Esophagus muscularis mucosa (tissue), 4 donors: ENCODE measurements around the gene SLC36A4. TPM values are rescaled to one million over a fixed set of nuclear protein-coding genes. Genes with fewer than 3 reads are reported as not detected.

Experiments used
- DNase-seq: peaks from one replicate; pipeline ENCODE4 v3.0.0-alpha.2; 2017; ENCODE audit errors: extremely low spot score
- H3K27ac ChIP-seq, 4 donors: fragments of 200-600 bp; sonication (generic); replicated peaks in 1 of 4; 1 replicate in 3 of 4; 2 replicates in 1 of 4; pipeline ENCODE4 v1.5.1; 2016 to 2019; ENCODE audit warnings: mild to moderate bottlenecking in 1 of 4
- H3K27me3 ChIP-seq, 4 donors: fragments of 200-600 bp; sonication (generic); one replicate each; pipeline versions ENCODE4 v1.5.1 to v1.6.0; 2016 to 2019
- H3K36me3 ChIP-seq, 4 donors: fragments of 200-600 bp; sonication (generic); one replicate each; pipeline ENCODE4 v1.5.1; 2016 to 2019
- H3K4me1 ChIP-seq, 4 donors: fragments of 200-600 bp; sonication (generic); one replicate each; pipeline ENCODE4 v1.5.1; 2016 to 2019
- H3K4me3 ChIP-seq, 4 donors: fragments of 200-600 bp; sonication (generic); 1 replicate in 2 of 4; 2 replicates in 2 of 4; pipeline ENCODE4 v1.5.1; 2016 to 2019; ENCODE audit warnings: mild to moderate bottlenecking in 4 of 4, moderate library complexity in 1 of 4
- H3K9me3 ChIP-seq, 4 donors: fragments of 200-600 bp; sonication (generic); 1 replicate in 3 of 4; 2 replicates in 1 of 4; pipeline ENCODE4 v1.5.1; 2016 to 2019
- CTCF ChIP-seq, 3 experiments: fragments of 200-600 bp in 2 of 3; fragments of 450-650 bp in 1 of 3; sonication (generic) in 2 of 3; IDR thresholded peaks; one replicate each; pipeline ENCODE4 v1.5.1; 2017 to 2019; ENCODE audit warnings: antibody characterized with exemption in 3 of 3, mild to moderate bottlenecking in 2 of 3, moderate library complexity in 1 of 3
- EP300 ChIP-seq: sonication (generic); formaldehyde crosslinking; IDR thresholded peaks from one replicate; pipeline ENCODE4 v1.6.1; 2017; ENCODE audit warnings: antibody characterized with exemption
- POLR2A ChIP-seq: fragments of 450-650 bp; IDR thresholded peaks from one replicate; pipeline ENCODE4 v1.6.1; 2017; ENCODE audit warnings: antibody characterized with exemption, moderate library complexity, mild to moderate bottlenecking, low read depth
- POLR2AphosphoS5 ChIP-seq, 2 donors: sonication (generic); formaldehyde crosslinking; IDR thresholded peaks; one replicate each; pipeline ENCODE4 v1.6.1; 2017; ENCODE audit warnings: antibody characterized with exemption in 2 of 2
- WGBS: methylation state at CpG from one replicate; pipeline ENCODE4 v1.1.5; 2018; 5-methylcytosine and 5-hydroxymethylcytosine counted together
- intact Hi-C: fragments of 100-400 bp; cut with DNase I; formaldehyde crosslinking; loops from one replicate; pipeline ENCODE4 v1.15.1; 2023
- total RNA-seq, 4 donors: library from RNA; depleted of rRNA; stranded (reverse); fragments of >200 nt; gene quantifications; one replicate each; pipeline versions ENCODE4 v1.1.0 to v1.2.1, GENCODE V29; 2016

The SLC36A4 gene
- total RNA-seq, 4 donors from 2014 or later = 10.9 to 19.9 (median 17.7) TPM

- intact Hi-C loops = no loop called here
- Histone ChIP-seq H3K9me3 (peaks cover 0 to 12% (median 4%) of the 10 kb centered on the region in 4 donors), H3K4me3 (no peak overlapping the region), H3K4me1 (no peaks in the 10 kb centered on the region), H3K27ac (no peak overlapping the region), H3K27me3 (no peaks in the 10 kb centered on the region), H3K36me3 (no peaks in the 10 kb centered on the region)
- 72% methylated on average over 4 of the region's 4 CpGs for WGBS
- TF ChIP-seq POLR2AphosphoS5 (IDR thresholded peaks at IDR 0.05) = no peak
- TF ChIP-seq CTCF (IDR thresholded peaks at IDR 0.05) = no peak
- no peak for TF ChIP-seq POLR2A
- no peak for TF ChIP-seq EP300
- no peak for DNase-seq
Observed at GRCh38 chr11:93212094-93212493, 14.3 kb upstream of the SLC36A4 start.

DNA sequence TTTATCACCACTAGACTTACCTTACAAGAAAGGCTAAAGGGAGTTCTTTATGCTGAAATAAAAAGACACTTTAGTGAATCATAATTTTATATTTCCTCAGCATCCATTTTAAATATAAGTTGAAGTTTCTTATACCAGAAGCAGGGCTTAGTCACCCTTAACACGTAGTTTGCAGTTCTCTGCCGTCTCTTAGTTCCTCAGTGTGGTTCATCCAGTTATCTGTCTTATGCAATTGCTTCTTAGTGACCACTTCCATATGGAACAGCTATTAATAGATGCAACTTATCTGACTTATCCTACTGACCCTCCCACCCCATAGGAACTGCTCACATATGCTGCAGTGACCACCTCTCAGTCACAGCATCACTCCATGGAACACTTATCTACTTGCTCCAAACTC is 11.7 kb upstream of the SLC36A4 start:
- Histone ChIP-seq H3K27ac (no peak overlapping the region), H3K4me1 (no peaks in the 10 kb centered on the region), H3K36me3 (no peaks in the 10 kb centered on the region), H3K9me3 (peaks cover 0 to 12% (median 4%) of the 10 kb centered on the region in 4 donors), H3K27me3 (no peaks in the 10 kb centered on the region), H3K4me3 (no peak overlapping the region)
- intact Hi-C loops = no loop called here
- DNase-seq = no peak
- no peak for TF ChIP-seq POLR2AphosphoS5 (IDR thresholded peaks at IDR 0.05)
- TF ChIP-seq POLR2A = no peak
- WGBS = 78% methylated on average over 2 of the region's 2 CpGs

GRCh38 chr11:93208663-93209270 is 11.0 kb upstream of the SLC36A4 start:
- TF ChIP-seq CTCF (IDR thresholded peaks at IDR 0.05) (no peak), POLR2A (no peak), POLR2AphosphoS5 (IDR thresholded peaks at IDR 0.05) (no peak), EP300 (no peak)
- no peak for DNase-seq
- no peaks in the 10 kb centered on the region for H3K27me3 ChIP-seq
- no peak overlapping the region for H3K4me3 ChIP-seq
- H3K27ac ChIP-seq = no peak overlapping the region
- H3K36me3 ChIP-seq = no peaks in the 10 kb centered on the region
- H3K9me3 ChIP-seq = peaks cover 0 to 12% (median 4%) of the 10 kb centered on the region in 4 donors
- no peaks in the 10 kb centered on the region for H3K4me1 ChIP-seq
- intact Hi-C loops = no loop called here
- 76% methylated on average over 1 of the region's 1 CpG for WGBS

DNA sequence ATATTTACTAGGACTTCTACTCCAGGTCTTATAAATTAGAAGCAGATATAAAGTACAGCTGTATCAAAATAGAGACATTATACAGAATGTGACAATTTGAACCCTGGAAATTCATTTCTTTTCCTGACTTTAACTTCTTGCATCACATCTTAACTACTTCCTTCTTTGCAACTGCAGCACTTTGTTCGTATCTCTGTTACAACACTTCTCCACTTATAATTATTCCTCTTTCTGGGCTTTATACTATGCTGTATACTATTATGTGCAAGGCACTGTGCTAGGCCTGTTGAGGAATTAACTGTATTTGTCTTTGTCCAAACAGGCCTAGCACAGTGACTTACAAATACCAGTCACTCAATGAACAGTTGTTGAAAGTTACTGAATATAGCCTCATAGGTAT is 1.8 kb upstream of the SLC36A4 start:
- H3K36me3 ChIP-seq = no peaks in the 10 kb centered on the region
- no peaks in the 10 kb centered on the region for H3K9me3 ChIP-seq
- TF ChIP-seq POLR2AphosphoS5 (IDR thresholded peaks at IDR 0.05) (no peak), CTCF (IDR thresholded peaks at IDR 0.05) (no peak), POLR2A (no peak), EP300 (no peak)
- peaks cover 0 to 17% (median 11%) of the 10 kb centered on the region in 4 donors for H3K4me1 ChIP-seq
- no peak overlapping the region for H3K4me3 ChIP-seq
- H3K27ac ChIP-seq = no peak overlapping the region
- intact Hi-C loops = no loop called here
- H3K27me3 ChIP-seq = no peaks in the 10 kb centered on the region
- DNase-seq = no peak
- 84% methylated on average over 1 of the region's 1 CpG for WGBS

- no peaks in the 10 kb centered on the region for H3K27me3 ChIP-seq
- H3K4me1 ChIP-seq = peaks cover 0 to 17% (median 11%) of the 10 kb centered on the region in 4 donors
- H3K9me3 ChIP-seq = no peaks in the 10 kb centered on the region
- no peak for DNase-seq
- no peaks in the 10 kb centered on the region for H3K36me3 ChIP-seq
- 17% methylated on average over 14 of the region's 14 CpGs for WGBS
- intact Hi-C loops = no loop called here
- peak overlapping the region; percentile 90 to 98 (median 96) for H3K27ac ChIP-seq
- no peak for TF ChIP-seq EP300
- no peak for TF ChIP-seq POLR2AphosphoS5 (IDR thresholded peaks at IDR 0.05)
- no peak for TF ChIP-seq CTCF (IDR thresholded peaks at IDR 0.05)
- TF ChIP-seq POLR2A = no peak
- H3K4me3 ChIP-seq = peak overlapping the region; percentile 64 to 95 (median 81)
Observed at GRCh38 chr11:93198215-93198845, 539 bp upstream of the SLC36A4 start.
